Neuronal stem cell (in vitro differentiated cells): ENCODE data around the gene NR1I2.

Experiments
- DNase-seq: peaks from one replicate; pipeline ENCODE4 v3.0.0-alpha.2; 2013; ENCODE audit warnings: low spot score
- H2AFZ ChIP-seq: one replicate; pipeline ENCODE4 v1.6.1; 2013; ENCODE audit warnings: mild to moderate bottlenecking, low read length, inconsistent platforms
- H2AK5ac ChIP-seq: 2 replicates; pipeline ENCODE4 v1.6.1; 2013; ENCODE audit warnings: low read depth, mild to moderate bottlenecking, inconsistent platforms, low read length, moderate library complexity, mixed read lengths
- H2BK120ac ChIP-seq: 2 replicates; pipeline ENCODE4 v1.6.1; 2013; ENCODE audit warnings: low read depth, mild to moderate bottlenecking, inconsistent platforms, low read length, moderate library complexity, mixed read lengths
- H2BK12ac ChIP-seq: one replicate; pipeline ENCODE4 v1.6.1; 2013; ENCODE audit warnings: low read length, inconsistent platforms
- H2BK15ac ChIP-seq: 2 replicates; pipeline ENCODE4 v1.6.1; 2013; ENCODE audit warnings: mild to moderate bottlenecking, low read length, inconsistent platforms, mixed read lengths
- H2BK5ac ChIP-seq: one replicate; pipeline ENCODE4 v1.6.1; 2013; ENCODE audit warnings: inconsistent platforms, mild to moderate bottlenecking, low read length, moderate library complexity
- H3K14ac ChIP-seq: one replicate; pipeline ENCODE4 v1.6.1; 2013; ENCODE audit warnings: low read length, inconsistent platforms
- H3K18ac ChIP-seq: 2 replicates; pipeline ENCODE4 v1.6.1; 2013; ENCODE audit warnings: low read length, inconsistent platforms
- H3K23ac ChIP-seq: 2 replicates; pipeline ENCODE4 v1.6.1; 2013; ENCODE audit warnings: low read depth, mild to moderate bottlenecking, mixed read lengths, low read length, inconsistent platforms; ENCODE audit not compliant: poor library complexity
- H3K27ac ChIP-seq: replicated peaks from 3 replicates; pipeline ENCODE4 v1.5.1; 2013; ENCODE audit warnings: low read length, inconsistent platforms
- H3K27me3 ChIP-seq, 3 experiments: 2 replicates each; pipeline ENCODE4 v1.6.1; 2013; ENCODE audit warnings: low read length in 3 of 3, mild to moderate bottlenecking in 2 of 3, inconsistent platforms in 1 of 3, low read depth in 1 of 3, mixed read lengths in 1 of 3, moderate library complexity in 1 of 3; ENCODE audit not compliant: control insufficient read depth in 3 of 3, insufficient read depth in 3 of 3
- H3K36me3 ChIP-seq, 2 donors: replicated peaks in 1 of 2; 2 replicates each; pipeline ENCODE4 v1.6.1; 2013; ENCODE audit warnings: low read length in 2 of 2; ENCODE audit not compliant: control insufficient read depth in 2 of 2, insufficient read depth in 2 of 2
- H3K4ac ChIP-seq: 2 replicates; pipeline ENCODE4 v1.6.1; 2013; ENCODE audit warnings: inconsistent platforms, mild to moderate bottlenecking, low read length, moderate library complexity
- H3K4me1 ChIP-seq, 2 donors: 1 replicate in 1 of 2; 2 replicates in 1 of 2; pipeline ENCODE4 v1.6.1; 2013; ENCODE audit warnings: low read length in 2 of 2, low read depth in 1 of 2; ENCODE audit not compliant: control insufficient read depth in 2 of 2, insufficient read depth in 1 of 2
- H3K4me2 ChIP-seq: one replicate; pipeline ENCODE4 v1.6.1; 2013; ENCODE audit warnings: mild to moderate bottlenecking, low read length, inconsistent platforms; ENCODE audit not compliant: insufficient read depth, poor library complexity, severe bottlenecking
- H3K4me3 ChIP-seq, 2 donors: 2 replicates each; pipeline ENCODE4 v1.5.1; 2013; ENCODE audit warnings: low read length in 2 of 2, mild to moderate bottlenecking in 2 of 2, inconsistent platforms in 1 of 2, moderate library complexity in 1 of 2
- H3K79me1 ChIP-seq: one replicate; pipeline ENCODE4 v1.6.1; 2013; ENCODE audit warnings: low read depth, mild to moderate bottlenecking, inconsistent platforms, low read length, moderate library complexity
- H3K9ac ChIP-seq: one replicate; pipeline ENCODE4 v1.6.1; 2013; ENCODE audit warnings: mild to moderate bottlenecking, low read depth, low read length, inconsistent platforms; ENCODE audit not compliant: poor library complexity
- H3K9me3 ChIP-seq, 2 donors: replicated peaks in 1 of 2; 2 replicates each; pipeline versions ENCODE3 to v1.6.1; 2013; ENCODE audit warnings: low read length in 2 of 2, mild to moderate bottlenecking in 2 of 2, inconsistent platforms in 1 of 2, low read depth in 1 of 2, mixed read lengths in 1 of 2, moderate library complexity in 1 of 2; ENCODE audit not compliant: control insufficient read depth in 2 of 2, insufficient read depth in 1 of 2
- H4K8ac ChIP-seq: one replicate; pipeline ENCODE4 v1.6.1; 2013; ENCODE audit warnings: low read depth, mild to moderate bottlenecking, inconsistent platforms, low read length, moderate library complexity
- H4K91ac ChIP-seq: one replicate; pipeline ENCODE4 v1.6.1; 2013; ENCODE audit warnings: low read length, low read depth, mild to moderate bottlenecking, inconsistent platforms; ENCODE audit not compliant: poor library complexity
- WGBS, 2 donors: extraction: QIAGEN DNeasy Blood & Tissue Kit; methylation state at CpG; one replicate each; pipeline ENCODE4 v1.1.7; 2013; ENCODE audit warnings: missing lambda C conversion rate in 2 of 2, mixed read lengths in 1 of 2; ENCODE audit not compliant: insufficient read length in 2 of 2, insufficient replicate concordance in 1 of 2; ENCODE audit errors: extremely low coverage in 2 of 2; 5-methylcytosine and 5-hydroxymethylcytosine counted together

The NR1I2 gene

GRCh38 chr3:119778811-119779210 lies 3.1 kb upstream of the NR1I2 start:
- no peak overlapping the region for H2BK15ac ChIP-seq
- H3K4ac ChIP-seq, result no peak overlapping the region
- H3K4me1 ChIP-seq, result peaks cover 0 to 2% of the 10 kb centered on the region in 2 donors
- no CpG with 5 or more reads among the region's 2 CpGs for WGBS, 2 donors
- H3K18ac ChIP-seq, result no peak overlapping the region
- no peak overlapping the region for H2AFZ ChIP-seq
- no peak overlapping the region for H2BK120ac ChIP-seq
- no peak overlapping the region for H3K27ac ChIP-seq
- H3K14ac ChIP-seq, result no peak overlapping the region
- no peak overlapping the region for H3K4me2 ChIP-seq
- H3K79me1 ChIP-seq, result no peaks in the 10 kb centered on the region
- H3K27me3 ChIP-seq, result peaks cover 0 to 5% (median 0%) of the 10 kb centered on the region in 3 experiments
- H2BK5ac ChIP-seq, result no peak overlapping the region
- no peak overlapping the region for H2AK5ac ChIP-seq
- H3K23ac ChIP-seq, result no peak overlapping the region
- no peak overlapping the region for H4K91ac ChIP-seq
- peaks cover 0 to 10% of the 10 kb centered on the region in 2 donors for H3K9me3 ChIP-seq
- H2BK12ac ChIP-seq, result no peak overlapping the region
- DNase-seq, result no peak
- H3K36me3 ChIP-seq, result no peaks in the 10 kb centered on the region
- H3K4me3 ChIP-seq, result no peak overlapping the region
- H4K8ac ChIP-seq, result no peak overlapping the region
- no peak overlapping the region for H3K9ac ChIP-seq

- no peak overlapping the region for H3K4ac ChIP-seq
- no peak overlapping the region for H4K8ac ChIP-seq
- no peak overlapping the region for H3K9ac ChIP-seq
- no peak for DNase-seq
- H3K79me1 ChIP-seq, result no peaks in the 10 kb centered on the region
- peaks cover 0 to 10% of the 10 kb centered on the region in 2 donors for H3K9me3 ChIP-seq
- WGBS, 2 donors, result no CpG with 5 or more reads among the region's 2 CpGs
- H2BK120ac ChIP-seq, result no peak overlapping the region
- H3K4me1 ChIP-seq, result no peaks in the 10 kb centered on the region
- H2AK5ac ChIP-seq, result no peak overlapping the region
- H3K4me3 ChIP-seq, result no peak overlapping the region
- H4K91ac ChIP-seq, result no peak overlapping the region
- H3K4me2 ChIP-seq, result no peak overlapping the region
- H3K18ac ChIP-seq, result no peak overlapping the region
- H2BK5ac ChIP-seq, result no peak overlapping the region
- H3K27ac ChIP-seq, result no peak overlapping the region
- H3K23ac ChIP-seq, result no peak overlapping the region
- H2AFZ ChIP-seq, result no peak overlapping the region
- no peak overlapping the region for H3K14ac ChIP-seq
- no peak overlapping the region for H2BK12ac ChIP-seq
- H3K36me3 ChIP-seq, result no peaks in the 10 kb centered on the region
- H2BK15ac ChIP-seq, result no peak overlapping the region
- peaks cover 0 to 5% (median 0%) of the 10 kb centered on the region in 3 experiments for H3K27me3 ChIP-seq
Observed at GRCh38 chr3:119779731-119780383, 2.0 kb upstream of the NR1I2 start.

GRCh38 chr3:119782460-119782859 lies 559 bp downstream of the NR1I2 start:
- no peaks in the 10 kb centered on the region for H3K36me3 ChIP-seq
- no peak overlapping the region for H3K4me3 ChIP-seq
- H2AK5ac ChIP-seq, result no peak overlapping the region
- H2BK120ac ChIP-seq, result no peak overlapping the region
- H2BK15ac ChIP-seq, result no peak overlapping the region
- H4K8ac ChIP-seq, result no peak overlapping the region
- no peak for DNase-seq
- no CpG with 5 or more reads among the region's 1 CpG for WGBS, 2 donors
- no peak overlapping the region for H3K4ac ChIP-seq
- no peak overlapping the region for H3K9ac ChIP-seq
- H3K27ac ChIP-seq, result no peak overlapping the region
- no peak overlapping the region for H3K18ac ChIP-seq
- no peaks in the 10 kb centered on the region for H3K9me3 ChIP-seq
- peaks cover 0 to 5% (median 0%) of the 10 kb centered on the region in 3 experiments for H3K27me3 ChIP-seq
- H2BK12ac ChIP-seq, result no peak overlapping the region
- H2AFZ ChIP-seq, result no peak overlapping the region
- H3K14ac ChIP-seq, result no peak overlapping the region
- H3K23ac ChIP-seq, result no peak overlapping the region
- H3K4me2 ChIP-seq, result no peak overlapping the region
- H3K4me1 ChIP-seq, result no peaks in the 10 kb centered on the region
- no peak overlapping the region for H2BK5ac ChIP-seq
- H3K79me1 ChIP-seq, result no peaks in the 10 kb centered on the region
- H4K91ac ChIP-seq, result no peak overlapping the region

DNA sequence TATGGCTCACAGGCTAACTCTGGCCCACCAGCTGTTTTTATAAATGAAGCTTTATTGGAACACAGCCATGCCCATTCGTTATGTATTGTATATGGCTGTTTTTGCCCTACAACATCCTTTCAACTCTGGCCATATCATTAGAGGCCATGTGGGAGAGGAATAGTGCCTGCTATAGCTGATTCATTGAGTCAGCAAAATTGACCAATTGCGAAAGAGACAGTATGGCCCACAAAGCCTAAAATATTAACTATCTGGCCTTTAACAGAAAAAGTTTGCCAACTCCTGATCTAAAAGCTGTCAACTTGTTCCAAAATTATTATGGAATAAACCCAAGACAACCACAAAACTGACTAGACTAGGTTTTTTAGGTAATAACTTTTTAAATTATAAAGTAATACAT lies 1.4 kb downstream of the NR1I2 start:
- no peak overlapping the region for H4K91ac ChIP-seq
- H4K8ac ChIP-seq, result no peak overlapping the region
- no peak overlapping the region for H2BK12ac ChIP-seq
- no peak overlapping the region for H2BK120ac ChIP-seq
- no CpG with 5 or more reads among the region's 2 CpGs for WGBS, 2 donors
- no peak overlapping the region for H3K23ac ChIP-seq
- no peaks in the 10 kb centered on the region for H3K4me1 ChIP-seq
- H3K18ac ChIP-seq, result no peak overlapping the region
- H3K79me1 ChIP-seq, result no peaks in the 10 kb centered on the region
- no peak overlapping the region for H3K9ac ChIP-seq
- DNase-seq, result no peak
- no peak overlapping the region for H3K4me2 ChIP-seq
- no peak overlapping the region for H2BK5ac ChIP-seq
- no peak overlapping the region for H3K4ac ChIP-seq
- no peak overlapping the region for H3K4me3 ChIP-seq
- no peak overlapping the region for H2AK5ac ChIP-seq
- H3K27me3 ChIP-seq, result peaks cover 0 to 5% (median 0%) of the 10 kb centered on the region in 3 experiments
- H3K14ac ChIP-seq, result no peak overlapping the region
- H3K36me3 ChIP-seq, result no peaks in the 10 kb centered on the region
- H2BK15ac ChIP-seq, result no peak overlapping the region
- no peak overlapping the region for H2AFZ ChIP-seq
- no peak overlapping the region for H3K27ac ChIP-seq
- no peaks in the 10 kb centered on the region for H3K9me3 ChIP-seq
